HG03139 (cell line): ENCODE data around the gene KLHDC8B.

ENCODE experiments used
- ATAC-seq: cut with Tn5 transposase; IDR thresholded peaks from one replicate; pipeline ENCODE4 v1.9.1; 2021; ENCODE audit not compliant: unreplicated experiment

KLHDC8B gene

GRCh38 chr3:49158103-49158709, 13.2 kb upstream of the KLHDC8B start:
- no peak for ATAC-seq

- ATAC-seq: no peak
These were observed 12.6 kb upstream of the KLHDC8B start for GRCh38 chr3:49158792-49159191.

GRCh38 chr3:49161197-49161596, 10.2 kb upstream of the KLHDC8B start:
- ATAC-seq: no peak

GRCh38 chr3:49161808-49162530, 9.4 kb upstream of the KLHDC8B start:
- no peak for ATAC-seq

- ATAC-seq: no peak
These were observed 8.5 kb upstream of the KLHDC8B start for GRCh38 chr3:49162751-49163419.

GRCh38 chr3:49163609-49164008, 7.8 kb upstream of the KLHDC8B start:
- no peak for ATAC-seq

GRCh38 chr3:49164983-49165720, 6.2 kb upstream of the KLHDC8B start:
- ATAC-seq: no peak

GRCh38 chr3:49165771-49166751, 5.3 kb upstream of the KLHDC8B start, which contains the start of gene CCDC71:
TSS of gene CCDC71 (minus strand) at chr3:49166331. CDS start at chr3:49164208, 2,123 bp downstream.
- ATAC-seq: peak; percentile 64

GRCh38 chr3:49166752-49167556, 4.4 kb upstream of the KLHDC8B start:
- ATAC-seq: no peak

GRCh38 chr3:49170744-49171118, 667 bp upstream of the KLHDC8B start:
- no peak for ATAC-seq

- ATAC-seq: no peak
These were observed 540 bp downstream of the KLHDC8B start for GRCh38 chr3:49171775-49172500.

- no peak for ATAC-seq
These were observed 1.2 kb downstream of the KLHDC8B start for GRCh38 chr3:49172551-49173041.

GRCh38 chr3:49173116-49173791, 1.9 kb downstream of the KLHDC8B start:
- no peak for ATAC-seq

GRCh38 chr3:49173792-49174170, 2.4 kb downstream of the KLHDC8B start:
- ATAC-seq: no peak

GRCh38 chr3:49174397-49174985, 3.1 kb downstream of the KLHDC8B start:
- no peak for ATAC-seq

- no peak for ATAC-seq
These were observed 4.1 kb downstream of the KLHDC8B start for GRCh38 chr3:49175530-49175929.

- no peak for ATAC-seq
These were observed 5.7 kb downstream of the KLHDC8B start for GRCh38 chr3:49177073-49177472.

GRCh38 chr3:49180116-49180515, 8.7 kb downstream of the KLHDC8B start:
- no peak for ATAC-seq
